C1 segment of cervical spinal cord (tissue), 14 donors: ENCODE data around the gene CDH13.

Experiments used
- DNase-seq, 14 donors: peaks; one replicate each; lab custom pipeline; 2025; lab: John Stamatoyannopoulos, UW

The CDH13 gene

GRCh38 chr16:83227336-83227735 is 600.6 kb downstream of the CDH13 start:
- no peak for DNase-seq

- no peak for DNase-seq
Measured at GRCh38 chr16:83231729-83232128, 605.0 kb downstream of the CDH13 start.

GRCh38 chr16:83233153-83233552 is 606.4 kb downstream of the CDH13 start:
- no peak for DNase-seq

- DNase-seq, result no peak
Measured at GRCh38 chr16:83238949-83239691, 612.4 kb downstream of the CDH13 start.

GRCh38 chr16:83244057-83244456 is 617.3 kb downstream of the CDH13 start:
- no peak for DNase-seq

GRCh38 chr16:83245061-83245460 is 618.3 kb downstream of the CDH13 start:
- no peak for DNase-seq

GRCh38 chr16:83247767-83248372 is 621.1 kb downstream of the CDH13 start:
- DNase-seq, result peak in 5 of 14 donors; percentile 8 to 65 (median 12)

- DNase-seq, result no peak
Measured at GRCh38 chr16:83248735-83249463, 622.1 kb downstream of the CDH13 start.

GRCh38 chr16:83253521-83253920 is 626.8 kb downstream of the CDH13 start:
- DNase-seq, result no peak

GRCh38 chr16:83258366-83258928 is 631.7 kb downstream of the CDH13 start:
- peak in 1 of 14 donors; percentile 14 for DNase-seq

- DNase-seq, result no peak
Measured at GRCh38 chr16:83266848-83267553, 640.2 kb downstream of the CDH13 start.

GRCh38 chr16:83268169-83268568 is 641.4 kb downstream of the CDH13 start:
- no peak for DNase-seq

- DNase-seq, result no peak
Measured at GRCh38 chr16:83269048-83269447, 642.3 kb downstream of the CDH13 start.

- DNase-seq, result no peak
Measured at GRCh38 chr16:83269541-83269940, 642.8 kb downstream of the CDH13 start.

GRCh38 chr16:83270061-83270460 is 643.3 kb downstream of the CDH13 start:
- no peak for DNase-seq

- DNase-seq, result no peak
Measured at GRCh38 chr16:83270640-83271039, 643.9 kb downstream of the CDH13 start.

GRCh38 chr16:83271123-83271522 is 644.4 kb downstream of the CDH13 start:
- no peak for DNase-seq

- no peak for DNase-seq
Measured at GRCh38 chr16:83271970-83272575, 645.3 kb downstream of the CDH13 start.

GRCh38 chr16:83272843-83273242 is 646.1 kb downstream of the CDH13 start:
- no peak for DNase-seq

GRCh38 chr16:83273504-83274173 is 646.9 kb downstream of the CDH13 start:
- DNase-seq, result no peak

- no peak for DNase-seq
Measured at GRCh38 chr16:83279251-83279650, 652.5 kb downstream of the CDH13 start.
